ENCODE results near the gene METRN.
"Not testable (repeated sequence)": the region's sequence is repeated elsewhere in the genome, so short reads cannot be mapped to it uniquely, and the experiment has no call there.

Gene METRN

DNA sequence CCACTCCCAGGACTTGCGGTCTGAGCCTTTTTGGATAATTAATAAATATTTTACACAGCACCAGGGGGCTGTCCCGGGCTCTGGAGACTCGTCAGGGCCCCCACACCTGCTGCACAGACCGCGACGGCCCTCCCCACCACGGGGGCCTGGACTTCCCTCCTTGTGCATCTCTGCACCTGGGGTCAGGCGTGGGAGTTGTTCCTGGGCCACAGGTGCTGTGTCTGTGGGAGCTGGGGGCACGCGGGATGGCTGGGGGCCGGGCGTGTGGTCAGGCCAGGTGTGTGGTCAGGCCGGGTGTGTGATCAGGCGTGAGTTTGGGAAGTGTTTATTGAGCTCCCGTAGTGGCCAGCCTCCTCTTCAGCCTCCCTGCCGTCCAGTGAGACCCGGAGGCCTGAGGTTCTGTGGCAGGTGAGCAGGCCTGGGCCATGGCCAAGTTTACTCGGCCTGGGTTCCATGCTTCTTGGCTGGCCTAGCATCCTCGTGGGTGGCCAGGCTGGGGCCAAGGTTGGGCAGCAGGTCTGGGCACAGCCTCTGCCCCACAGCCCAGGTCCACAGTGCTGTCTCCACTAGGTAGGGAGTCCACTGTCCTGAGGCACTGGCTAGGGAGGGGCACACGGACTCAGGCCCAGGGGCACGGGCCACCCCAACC is 36.6 kb upstream of the METRN start:
- DNase-seq: no peak

DNA sequence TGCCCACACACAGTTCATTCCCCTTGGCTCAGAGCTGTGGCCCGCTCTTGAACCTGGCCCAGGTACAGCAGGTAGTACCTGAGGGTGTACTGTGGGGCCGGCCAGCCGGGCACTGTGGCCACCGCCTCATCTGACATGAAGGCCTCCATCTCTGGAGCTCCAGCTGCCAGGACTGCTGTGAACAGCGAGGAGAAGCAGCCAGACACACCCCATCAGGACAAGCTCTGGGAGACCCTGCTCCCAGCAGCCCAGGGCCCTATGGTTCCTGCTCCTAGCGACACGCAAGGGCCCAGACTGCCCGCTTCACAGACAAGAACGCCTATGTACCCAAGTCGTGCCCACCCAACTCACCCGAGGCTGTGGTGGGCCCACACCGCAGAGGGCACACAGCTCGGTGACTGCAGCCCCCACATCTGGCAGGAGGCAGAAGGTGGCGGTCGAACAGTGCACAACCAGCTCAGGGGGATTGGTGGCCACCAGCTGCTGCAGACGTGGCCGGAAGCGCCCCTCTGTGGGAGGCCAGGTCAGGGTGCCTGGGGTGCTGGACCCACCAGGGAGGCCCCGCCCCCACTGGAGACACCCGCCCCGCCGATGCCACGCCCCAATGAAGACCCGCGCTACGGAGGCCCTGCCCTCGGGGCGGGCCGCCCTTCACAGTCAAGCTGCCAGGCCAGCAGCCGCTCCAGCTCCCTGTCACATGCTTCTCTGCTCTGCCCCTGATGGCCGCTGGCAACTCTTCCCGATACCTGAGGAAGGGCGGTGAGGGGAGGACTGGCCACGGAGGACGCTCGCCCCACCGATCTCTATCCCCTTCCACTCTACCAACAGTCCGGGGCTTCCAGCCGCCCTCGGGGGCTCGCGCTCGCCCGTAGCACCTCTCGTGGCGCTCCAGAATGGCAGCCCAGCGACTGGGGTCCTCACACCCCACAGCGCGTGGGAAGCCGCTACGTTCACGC is 35.8 kb upstream of the METRN start:
- peak; percentile 65 for DNase-seq

DNA sequence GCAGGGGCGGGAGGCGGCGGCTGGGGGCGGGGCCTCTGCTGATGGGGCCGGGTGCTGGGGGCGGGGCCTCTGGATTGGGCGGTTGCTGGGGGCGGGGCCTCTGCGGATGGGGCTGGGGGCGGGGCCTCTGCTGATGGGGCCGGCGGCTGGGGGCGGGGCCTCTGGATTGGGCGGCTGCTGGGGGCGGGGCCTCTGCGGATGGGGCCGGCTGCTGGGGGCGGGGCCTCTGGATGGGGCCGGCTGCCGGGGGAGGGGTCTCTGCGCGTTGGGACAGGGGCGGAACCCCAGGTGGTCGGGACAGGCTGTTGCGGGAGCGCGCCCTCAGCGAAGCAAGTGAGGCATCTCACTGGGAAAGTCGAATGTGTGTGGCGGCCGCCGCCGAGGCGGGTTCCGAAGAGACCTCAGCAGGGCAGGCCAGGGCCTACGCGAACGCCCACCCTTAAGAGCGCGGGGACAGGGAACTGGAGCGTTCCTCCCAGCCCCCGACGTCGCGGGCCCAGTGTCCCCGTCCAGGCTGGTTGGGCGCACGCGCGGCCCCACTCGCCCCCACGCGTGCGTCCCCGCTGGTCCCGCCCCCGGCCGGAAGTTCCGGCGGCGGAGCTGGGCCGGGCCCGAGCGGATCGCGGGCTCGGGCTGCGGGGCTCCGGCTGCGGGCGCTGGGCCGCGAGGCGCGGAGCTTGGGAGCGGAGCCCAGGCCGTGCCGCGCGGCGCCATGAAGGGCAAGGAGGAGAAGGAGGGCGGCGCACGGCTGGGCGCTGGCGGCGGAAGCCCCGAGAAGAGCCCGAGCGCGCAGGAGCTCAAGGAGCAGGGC is 34.9 kb upstream of the METRN start, which contains the start of gene STUB1:
STUB1 (plus strand) TSS at position 597 of the 811 bp plus-strand sequence; CDS start at position 713, 116 bp downstream.
- peak; percentile 92 for DNase-seq

DNA sequence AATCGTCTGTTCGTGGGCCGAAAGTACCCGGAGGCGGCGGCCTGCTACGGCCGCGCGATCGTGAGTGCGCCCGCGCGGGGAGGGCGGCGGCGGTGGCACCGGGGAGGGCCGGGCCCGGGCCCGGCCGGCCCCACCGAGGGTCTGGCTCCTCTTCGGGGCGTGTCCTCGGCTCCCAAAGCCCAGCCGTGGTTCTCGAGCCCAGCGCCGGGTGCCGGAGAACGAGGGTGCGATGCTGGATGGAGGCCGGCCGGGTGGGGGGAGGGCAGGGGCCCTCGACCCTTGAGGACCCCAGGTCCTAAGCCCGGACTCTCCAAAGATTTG is 34.3 kb upstream of the METRN start:
- no peak for DNase-seq

DNA sequence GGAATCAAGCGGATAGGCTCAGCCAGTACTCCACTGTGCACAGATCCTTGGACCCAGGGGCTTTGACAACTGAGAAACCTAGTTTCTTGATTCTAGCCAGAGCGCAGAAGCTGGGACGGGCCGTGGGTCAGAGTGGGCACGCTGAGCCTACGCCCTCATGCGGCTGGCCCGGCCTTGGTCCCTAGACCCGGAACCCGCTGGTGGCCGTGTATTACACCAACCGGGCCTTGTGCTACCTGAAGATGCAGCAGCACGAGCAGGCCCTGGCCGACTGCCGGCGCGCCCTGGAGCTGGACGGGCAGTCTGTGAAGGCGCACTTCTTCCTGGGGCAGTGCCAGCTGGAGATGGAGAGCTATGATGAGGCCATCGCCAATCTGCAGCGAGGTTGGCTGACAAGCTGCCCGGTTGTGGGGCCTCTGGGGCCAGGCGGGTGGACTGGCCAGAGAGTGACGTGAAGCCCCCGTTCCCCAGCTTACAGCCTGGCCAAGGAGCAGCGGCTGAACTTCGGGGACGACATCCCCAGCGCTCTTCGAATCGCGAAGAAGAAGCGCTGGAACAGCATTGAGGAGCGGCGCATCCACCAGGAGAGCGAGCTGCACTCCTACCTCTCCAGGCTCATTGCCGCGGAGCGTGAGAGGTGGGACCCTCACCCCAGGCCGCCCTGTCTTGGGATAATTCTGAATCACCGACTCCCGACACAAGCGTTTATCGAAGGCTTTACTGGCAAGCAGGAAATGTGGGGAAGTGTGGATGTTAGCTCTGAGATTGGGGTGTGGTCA is 33.8 kb upstream of the METRN start:
- DNase-seq: peak; percentile 29

DNA sequence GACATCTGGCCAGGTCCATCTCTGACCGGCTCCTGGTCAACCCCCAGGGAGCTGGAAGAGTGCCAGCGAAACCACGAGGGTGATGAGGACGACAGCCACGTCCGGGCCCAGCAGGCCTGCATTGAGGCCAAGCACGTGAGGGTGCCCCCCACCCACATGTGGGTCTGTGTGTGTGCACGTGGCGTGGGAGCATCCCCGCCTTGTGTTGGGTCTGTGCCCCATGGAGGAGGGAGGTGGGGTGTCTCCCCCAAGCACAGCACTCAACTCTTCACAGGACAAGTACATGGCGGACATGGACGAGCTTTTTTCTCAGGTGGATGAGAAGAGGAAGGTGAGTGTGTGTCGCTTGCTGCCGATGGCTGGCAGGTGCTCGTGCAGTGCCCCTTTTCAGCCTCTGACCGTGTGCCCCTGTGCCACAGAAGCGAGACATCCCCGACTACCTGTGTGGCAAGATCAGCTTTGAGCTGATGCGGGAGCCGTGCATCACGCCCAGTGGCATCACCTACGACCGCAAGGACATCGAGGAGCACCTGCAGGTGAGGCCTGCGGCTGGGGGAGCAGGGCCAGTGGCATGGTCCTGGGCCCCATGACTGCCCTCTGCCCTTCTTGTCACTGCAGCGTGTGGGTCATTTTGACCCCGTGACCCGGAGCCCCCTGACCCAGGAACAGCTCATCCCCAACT is 33.0 kb upstream of the METRN start:
- DNase-seq: no peak

DNA sequence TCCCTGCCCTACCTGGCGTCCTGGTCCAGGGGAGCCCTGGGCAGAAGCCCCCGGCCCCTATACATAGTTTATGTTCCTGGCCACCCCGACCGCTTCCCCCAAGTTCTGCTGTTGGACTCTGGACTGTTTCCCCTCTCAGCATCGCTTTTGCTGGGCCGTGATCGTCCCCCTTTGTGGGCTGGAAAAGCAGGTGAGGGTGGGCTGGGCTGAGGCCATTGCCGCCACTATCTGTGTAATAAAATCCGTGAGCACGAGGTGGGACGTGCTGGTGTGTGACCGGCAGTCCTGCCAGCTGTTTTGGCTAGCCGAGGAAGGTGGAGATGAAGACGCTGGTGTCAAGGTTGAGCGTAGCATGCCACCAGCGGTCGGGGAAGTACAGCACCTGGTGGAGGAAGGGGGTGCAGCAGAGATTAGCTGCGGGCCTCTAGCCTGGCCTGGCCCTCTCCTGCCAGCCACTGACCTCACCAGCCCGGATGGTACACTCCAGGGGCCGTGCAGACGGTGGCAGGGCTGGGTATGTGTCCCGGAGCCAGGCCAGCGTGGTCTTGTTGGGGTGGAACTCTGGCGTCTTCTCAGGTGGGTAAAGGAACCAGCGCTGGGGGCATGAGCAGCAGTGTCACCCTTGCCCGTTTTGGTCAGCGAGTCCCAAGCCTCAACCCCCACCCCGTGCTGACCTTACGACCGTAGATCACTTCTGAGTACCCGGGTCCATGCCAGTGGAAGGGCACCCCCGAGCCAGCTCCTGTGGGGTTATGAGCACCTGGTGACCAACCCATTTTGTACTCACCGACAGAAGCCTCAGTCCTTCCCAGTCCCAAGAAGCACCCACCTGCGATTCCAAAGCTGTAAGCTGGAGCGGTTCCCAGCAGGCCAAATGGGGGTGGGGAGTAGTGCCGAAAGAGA is 32.2 kb upstream of the METRN start:
- DNase-seq: no peak

DNA sequence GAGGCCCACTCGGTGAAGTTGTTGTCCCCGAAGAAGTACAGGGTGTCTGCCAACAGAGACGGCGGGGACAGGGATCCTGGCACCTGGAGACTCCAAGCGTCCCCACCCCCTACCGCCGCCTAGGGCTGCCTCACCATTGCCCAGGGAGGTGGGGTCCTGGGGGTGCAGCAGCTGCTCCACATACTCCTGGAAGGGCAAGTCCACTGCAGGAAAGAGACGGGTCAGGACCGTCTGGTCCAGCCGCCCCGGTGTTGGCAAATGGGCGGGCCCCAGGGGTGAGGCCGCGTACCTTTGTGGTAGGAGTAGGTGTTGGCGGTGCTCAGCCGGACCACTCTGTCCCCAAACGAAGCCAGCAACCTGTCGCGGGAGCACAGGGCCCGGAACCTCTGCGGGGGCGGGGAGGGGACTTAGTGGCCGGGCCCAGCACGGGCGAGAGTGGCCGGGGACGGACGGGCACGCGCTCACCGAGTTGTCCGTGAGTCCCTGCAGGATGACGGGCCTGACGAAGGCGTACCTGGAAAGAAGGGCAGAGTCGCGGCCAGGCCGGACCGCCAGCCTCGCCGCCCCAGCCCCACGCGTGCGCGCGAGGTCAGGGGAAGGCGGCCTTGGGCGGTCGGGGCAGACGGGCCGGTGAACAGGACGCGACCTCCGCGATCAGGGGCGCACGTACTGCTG is 31.4 kb upstream of the METRN start:
- no peak for DNase-seq

DNA sequence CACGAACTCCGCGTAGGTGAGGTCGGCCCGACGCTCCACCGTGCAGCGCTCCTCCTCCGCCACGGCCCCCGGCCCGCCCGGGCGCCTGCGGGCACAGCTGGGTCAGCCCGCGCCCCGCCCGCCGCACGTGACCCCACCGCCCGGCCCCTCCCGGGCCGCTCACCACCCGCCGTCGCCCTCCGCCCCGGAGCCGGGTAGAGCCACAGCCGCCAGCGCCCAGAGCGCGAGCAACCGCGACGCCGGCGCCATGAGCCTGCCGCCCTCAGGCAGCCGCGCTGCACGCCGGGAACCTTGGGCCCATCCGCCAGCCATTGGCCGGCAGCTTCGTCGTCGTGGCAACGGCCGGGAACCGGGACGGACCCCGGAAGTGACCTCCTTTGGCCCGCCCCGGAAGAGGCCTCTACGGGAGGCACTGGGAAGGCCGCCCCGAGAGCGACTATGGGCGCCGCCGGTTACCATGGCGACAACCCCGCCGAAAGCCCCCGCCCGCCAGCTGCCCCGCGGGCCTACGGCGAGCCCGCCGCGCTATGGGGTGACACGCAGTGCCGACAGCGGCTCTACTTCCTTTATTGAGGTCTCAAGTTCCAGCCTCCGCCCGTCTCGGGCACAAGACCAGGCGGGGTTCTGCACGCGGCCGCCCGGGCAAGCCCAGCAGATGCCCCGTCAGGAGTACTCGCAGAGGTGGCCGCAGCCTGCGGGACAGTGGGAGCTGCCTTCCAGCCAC is 30.7 kb upstream of the METRN start, which contains the start of gene JMJD8:
JMJD8 (minus strand) TSS at position 264 of the 724 bp plus-strand sequence; CDS start at position 249, 15 bp downstream.
- peak; percentile 98 for DNase-seq

DNA sequence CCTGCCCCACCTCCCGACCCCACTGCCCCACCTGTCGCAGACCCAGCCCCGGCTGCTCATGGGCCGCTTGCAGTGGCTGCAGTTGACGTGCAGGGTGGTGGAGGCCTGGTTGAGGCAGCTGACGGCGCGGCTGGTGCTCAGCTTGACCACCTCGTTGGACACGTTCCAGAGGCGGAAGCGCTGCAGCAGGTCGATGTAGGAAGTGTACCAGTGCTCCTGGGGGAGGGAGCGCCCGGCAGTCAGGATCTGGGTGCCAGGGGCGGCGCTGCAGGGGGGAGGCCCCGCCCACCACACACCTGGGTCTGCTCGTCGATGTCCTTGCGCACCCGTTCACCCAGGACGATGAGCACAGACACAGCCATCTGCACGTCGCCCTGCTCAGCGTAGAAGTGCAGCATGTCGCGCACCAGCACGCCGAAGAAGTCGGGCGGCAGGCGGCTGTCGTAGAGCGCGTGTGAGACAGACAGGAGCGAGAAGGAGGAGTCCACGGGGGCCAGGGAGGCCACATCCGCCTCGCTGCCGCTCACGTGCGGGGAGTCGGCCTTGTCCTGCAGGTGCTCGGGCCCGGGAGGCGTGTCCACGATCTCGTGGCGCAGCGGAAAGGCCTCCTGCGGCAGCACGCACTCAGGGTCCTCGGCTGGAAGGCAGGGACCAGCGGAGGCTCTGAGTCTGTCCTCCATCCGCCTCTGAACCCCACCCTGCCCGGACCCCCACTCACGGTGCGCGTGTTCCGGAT is 29.8 kb upstream of the METRN start:
- DNase-seq: no peak

DNA sequence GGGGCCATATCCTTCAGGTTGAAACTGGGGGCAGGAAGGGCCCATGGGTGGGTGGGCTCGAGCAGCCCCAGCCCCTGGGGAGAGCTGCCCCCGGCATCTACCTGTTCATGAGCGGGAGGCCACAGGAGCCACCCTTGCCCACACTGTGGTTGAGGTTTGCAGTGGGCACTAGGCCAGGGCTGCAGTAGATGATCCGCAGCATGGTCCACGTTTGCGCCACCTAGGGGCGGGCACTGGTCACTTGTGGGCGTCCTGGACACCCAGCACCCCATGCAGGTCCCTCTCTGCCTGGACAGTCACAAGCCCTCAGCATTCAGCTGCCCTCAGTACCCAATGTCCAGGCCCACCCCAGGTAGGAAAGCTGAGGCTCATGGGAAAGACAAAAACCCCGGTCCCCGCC is 29.0 kb upstream of the METRN start:
- no peak for DNase-seq

DNA sequence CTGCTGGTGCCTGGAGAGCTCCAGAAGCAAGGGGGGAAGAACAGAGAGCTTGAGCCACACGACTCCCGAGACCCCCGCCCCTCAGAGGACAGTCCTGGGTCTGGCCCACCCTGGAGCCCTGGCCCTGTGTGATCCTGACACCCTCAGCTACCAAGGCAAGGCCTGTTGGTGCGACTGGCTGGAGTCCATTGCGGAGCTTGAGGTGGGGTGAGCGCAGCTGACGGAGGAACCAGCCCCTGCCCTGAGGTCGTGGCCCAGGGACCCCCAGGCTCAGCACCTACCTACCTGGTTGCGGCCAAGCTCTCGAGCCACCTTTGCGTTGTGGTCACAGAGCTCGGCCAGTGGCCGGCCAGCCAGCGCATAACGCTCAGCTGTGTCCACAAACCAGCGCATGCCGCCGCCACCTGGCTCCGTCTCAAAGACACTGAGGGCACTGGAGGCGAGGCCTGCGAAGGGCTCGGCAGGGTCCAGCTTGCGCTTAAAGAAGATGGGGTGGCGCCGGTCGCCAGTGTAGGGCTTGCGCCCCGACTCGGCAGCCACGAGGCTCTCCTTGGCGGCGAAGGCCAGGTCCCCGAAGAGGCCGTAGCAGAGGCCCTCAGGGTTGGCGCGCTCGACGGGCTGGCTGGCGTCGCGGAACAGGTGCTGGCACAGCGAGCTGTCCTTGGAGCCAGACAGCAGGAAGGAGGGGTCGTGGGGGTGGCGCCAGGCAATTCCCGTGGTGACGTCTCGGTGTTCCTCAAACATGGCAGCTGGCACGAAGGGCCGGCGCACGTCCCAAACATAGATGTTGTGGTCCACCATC is 28.3 kb upstream of the METRN start:
- no peak for DNase-seq

DNA sequence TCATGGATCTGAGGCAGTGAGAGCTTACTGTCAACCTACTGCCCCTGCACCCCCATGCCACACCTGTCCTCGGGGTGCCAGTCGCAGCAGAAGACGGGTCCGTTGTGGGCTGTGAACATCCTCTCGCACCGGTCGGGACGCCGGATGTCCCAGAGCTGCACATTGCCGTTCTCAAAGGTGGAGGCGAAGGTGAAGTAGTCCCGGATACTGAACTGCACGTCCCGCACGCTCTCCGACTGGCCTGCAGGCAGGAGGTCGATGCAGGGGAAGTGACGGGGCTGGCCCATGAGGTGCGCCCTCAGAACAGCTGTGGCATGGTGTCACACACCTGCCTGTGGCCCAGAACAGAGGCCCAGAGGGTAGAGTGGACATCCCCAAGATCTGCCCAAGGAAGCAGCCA is 27.4 kb upstream of the METRN start:
- no peak for DNase-seq

DNA sequence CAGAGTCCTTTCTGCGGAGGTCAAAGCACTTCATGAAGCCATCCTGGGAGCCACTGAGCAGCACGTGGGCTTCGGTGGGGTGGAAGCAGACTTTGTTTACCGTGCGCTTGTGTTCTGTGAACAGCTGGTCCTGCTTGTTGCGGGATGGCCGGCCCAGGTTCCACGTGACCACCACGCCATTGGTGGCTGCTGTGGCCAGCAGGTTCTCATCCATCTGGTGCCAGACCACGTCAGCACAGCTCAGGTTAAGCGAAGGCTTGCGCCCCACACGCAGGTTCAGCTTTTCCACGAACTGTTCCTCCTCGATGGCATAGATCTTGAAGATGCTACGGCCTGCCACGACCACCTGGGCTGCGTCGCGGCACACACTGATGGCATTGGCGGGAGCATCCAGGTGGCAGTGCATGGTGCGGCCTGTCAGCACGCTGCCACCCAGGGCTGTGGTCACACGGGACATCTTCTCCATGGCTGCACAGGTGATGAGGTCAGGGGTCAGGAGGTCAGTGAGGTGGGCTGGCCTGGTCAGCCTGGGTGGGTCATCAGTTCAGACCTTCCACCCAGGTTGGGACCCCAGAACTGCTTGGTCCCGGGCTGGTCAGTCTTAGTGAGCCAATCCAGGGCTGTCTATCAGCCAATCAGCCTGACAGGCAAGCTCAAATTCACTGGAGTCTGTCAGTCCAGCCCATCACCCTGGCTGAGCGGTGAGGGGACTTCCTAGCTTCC is 25.6 kb upstream of the METRN start:
- DNase-seq: no peak

DNA sequence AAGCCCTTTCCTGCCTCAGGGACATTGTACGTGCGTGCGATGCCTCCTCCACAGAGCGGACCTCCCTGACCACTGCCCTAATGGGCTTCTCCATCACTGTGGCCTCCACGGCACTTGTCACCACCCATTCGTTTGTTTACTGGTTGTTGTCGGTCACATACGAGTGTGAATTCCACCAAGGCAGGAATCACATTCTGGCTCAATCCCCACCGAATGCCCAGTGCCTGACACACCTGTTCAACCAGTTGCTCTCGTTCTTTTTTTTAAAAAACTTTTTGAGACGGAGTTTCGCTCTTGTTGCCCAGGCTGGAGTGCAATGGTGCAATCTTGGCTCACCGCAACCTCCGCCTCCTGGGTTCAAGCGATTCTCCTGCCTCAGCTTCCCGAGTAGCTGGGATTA is 23.7 kb upstream of the METRN start:
- not testable (repeated sequence) for DNase-seq

DNA sequence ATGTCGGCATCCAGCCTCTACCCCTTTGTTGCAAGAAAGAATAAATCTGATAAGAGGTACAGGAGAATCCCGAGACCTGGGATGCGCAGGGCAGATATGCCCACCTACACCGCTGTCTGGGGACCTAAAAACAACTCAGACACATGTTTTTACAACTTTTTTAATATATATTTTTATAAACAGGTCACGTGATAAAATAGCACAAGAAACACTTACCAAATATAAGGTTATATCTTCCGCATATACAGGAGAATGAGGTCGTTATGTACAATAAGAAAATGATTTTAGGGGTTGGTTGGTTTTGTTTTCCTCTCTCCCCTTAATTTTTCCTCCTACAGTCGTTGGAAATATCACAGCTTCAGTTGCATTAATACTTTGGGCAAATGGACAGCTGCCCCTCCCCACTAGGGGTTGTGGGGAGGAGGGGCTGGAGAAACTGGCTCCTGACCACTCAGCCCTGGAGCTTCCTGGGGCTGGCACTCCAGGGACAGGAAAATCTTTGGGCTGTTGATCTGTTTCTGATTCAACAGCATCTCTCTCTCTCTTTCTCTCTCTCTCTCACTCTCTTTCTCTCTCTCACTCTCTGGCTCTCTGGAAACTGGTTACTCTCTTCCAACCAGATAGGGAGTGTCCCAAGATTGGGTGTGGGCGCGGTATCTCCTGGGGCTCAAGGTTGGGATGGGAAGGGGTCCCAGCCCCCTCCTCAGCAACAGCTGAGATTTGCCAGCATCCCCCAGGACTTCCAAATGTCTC is 22.4 kb upstream of the METRN start:
- DNase-seq: no peak

Measured in activated CD4-positive, alpha-beta T cell treated with anti-CD3 and anti-CD28 coated beads, Interleukin-2, amount 50 U/mL, for 16 hours (primary cell).